ENCODE data around the gene ADAM8. TPM values are rescaled to one million over a fixed set of nuclear protein-coding genes. Genes with fewer than 3 reads are reported as not detected.
"Not testable (repeated sequence)": the region's sequence is repeated elsewhere in the genome, so short reads cannot be mapped to it uniquely, and the experiment has no call there.

ADAM8 gene
- total RNA-seq, 1 experiment from 2014 or later, result 0.50 TPM

DNA sequence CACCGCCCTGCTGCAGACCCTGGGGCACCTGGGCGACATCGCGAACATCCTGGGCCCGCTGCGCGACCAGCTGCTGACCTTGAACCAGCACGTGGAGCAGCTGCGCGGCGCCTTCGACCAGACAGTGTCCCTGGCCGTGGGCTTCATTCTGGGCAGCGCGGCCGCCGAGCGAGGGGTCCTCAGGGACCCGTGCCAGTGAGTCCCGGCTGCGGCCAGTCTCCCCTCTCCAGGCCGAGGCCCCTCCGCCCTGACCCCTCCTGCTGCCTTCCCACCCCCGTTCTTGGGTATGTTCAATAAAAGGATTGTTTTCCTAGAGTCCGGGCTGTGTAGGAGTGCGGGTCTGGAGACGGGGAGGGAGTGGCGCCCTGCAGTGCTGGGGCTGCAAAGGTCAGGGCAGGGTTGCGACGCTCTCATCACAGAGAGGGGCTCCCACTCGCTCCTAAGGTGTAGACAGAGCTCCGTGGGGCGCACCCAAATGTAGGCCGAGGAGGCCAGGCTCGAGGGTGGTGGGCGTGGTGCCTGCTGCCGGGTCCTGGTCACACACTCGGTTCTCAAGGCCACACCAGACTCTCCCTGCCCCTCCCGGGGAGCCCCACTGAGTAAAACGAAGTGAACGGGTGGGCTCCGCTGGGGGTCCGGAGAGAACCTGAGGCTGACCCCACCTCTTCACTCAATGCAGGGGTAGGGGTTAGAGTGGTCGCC, 45.3 kb downstream of the ADAM8 start:
- DNase-seq (ENCODE audit: low spot score), result no peak

GRCh38 chr10:133230387-133231195, 46.1 kb downstream of the ADAM8 start:
- DNase-seq (ENCODE audit: low spot score), result no peak

DNA sequence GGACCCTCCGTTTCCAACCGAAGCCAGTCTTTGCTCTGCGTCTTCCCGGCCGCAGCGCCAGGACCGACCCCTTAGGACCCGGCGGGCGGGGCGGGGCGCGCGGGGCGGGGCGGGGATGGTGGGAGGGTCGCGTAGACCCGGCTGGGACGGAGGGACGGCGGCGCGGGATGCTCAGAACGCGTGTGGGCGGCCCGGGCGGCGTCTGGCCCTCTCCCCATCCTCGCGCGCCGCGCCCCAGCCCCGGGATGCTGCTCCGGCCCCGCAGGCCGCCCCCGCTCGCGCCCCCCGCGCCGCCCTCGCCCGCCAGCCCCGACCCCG, 46.7 kb downstream of the ADAM8 start, which contains the start of gene UTF1:
Gene UTF1, plus strand, starts transcription at position 174 of the 318 bp plus-strand sequence. Its CDS starts 72 bp downstream, at position 246.
- no peak for DNase-seq (ENCODE audit: low spot score)

GRCh38 chr10:133229265-133230043, 47.2 kb downstream of the ADAM8 start:
- no peak for DNase-seq (ENCODE audit: low spot score)

- no peak for DNase-seq (ENCODE audit: low spot score)
Measured at GRCh38 chr10:133227256-133227655, 49.4 kb downstream of the ADAM8 start.

GRCh38 chr10:133226251-133226808, 50.3 kb downstream of the ADAM8 start:
- DNase-seq (ENCODE audit: low spot score), result no peak

DNA sequence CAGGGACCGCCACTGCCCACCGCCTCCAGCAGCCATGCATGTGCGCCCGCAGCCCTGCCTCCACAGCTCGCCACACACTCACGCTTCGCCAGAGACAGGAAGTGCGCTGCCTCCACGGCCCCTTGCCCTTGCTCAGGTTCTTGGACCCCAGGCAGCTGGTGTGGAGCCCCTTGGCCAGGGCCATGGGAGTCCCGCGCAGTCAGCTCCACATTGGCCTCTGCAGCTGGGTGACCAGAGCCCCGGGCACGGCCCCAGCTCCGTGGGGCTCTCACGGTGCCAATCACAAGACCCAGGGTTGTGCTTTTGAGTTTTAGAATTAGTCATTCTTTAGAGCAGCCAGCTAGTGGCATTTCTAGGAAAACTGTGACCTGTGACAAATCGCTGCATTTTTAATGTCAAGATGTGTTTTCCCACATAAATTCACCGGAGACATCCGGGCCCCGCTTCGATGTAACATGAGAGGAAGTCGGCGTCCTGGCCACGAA, 50.9 kb downstream of the ADAM8 start:
- no peak for DNase-seq (ENCODE audit: low spot score)

- DNase-seq (ENCODE audit: low spot score), result no peak
Measured at GRCh38 chr10:133224756-133225372, 51.8 kb downstream of the ADAM8 start.

GRCh38 chr10:133224076-133224475, 52.6 kb downstream of the ADAM8 start:
- no peak for DNase-seq (ENCODE audit: low spot score)

DNA sequence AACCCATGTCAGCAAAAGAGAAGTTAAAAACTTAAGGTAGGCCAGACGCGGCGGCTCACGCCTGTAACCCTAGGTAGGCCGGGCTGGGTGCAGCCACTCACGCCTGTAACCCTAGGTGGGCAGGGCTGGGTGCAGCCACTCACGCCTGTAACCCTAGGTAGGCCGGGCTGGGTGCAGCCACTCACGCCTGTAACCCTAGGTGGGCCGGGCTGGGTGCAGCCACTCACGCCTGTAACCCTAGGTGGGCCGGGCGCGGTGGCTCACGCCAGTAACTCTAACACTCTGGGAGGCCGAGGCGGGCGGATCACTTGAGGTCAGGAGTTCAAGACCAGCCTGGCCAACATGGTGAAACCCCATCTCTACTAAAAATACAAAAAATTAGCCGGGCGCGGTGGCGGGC, 54.9 kb downstream of the ADAM8 start:
- not testable (repeated sequence) for DNase-seq (ENCODE audit: low spot score)

DNA sequence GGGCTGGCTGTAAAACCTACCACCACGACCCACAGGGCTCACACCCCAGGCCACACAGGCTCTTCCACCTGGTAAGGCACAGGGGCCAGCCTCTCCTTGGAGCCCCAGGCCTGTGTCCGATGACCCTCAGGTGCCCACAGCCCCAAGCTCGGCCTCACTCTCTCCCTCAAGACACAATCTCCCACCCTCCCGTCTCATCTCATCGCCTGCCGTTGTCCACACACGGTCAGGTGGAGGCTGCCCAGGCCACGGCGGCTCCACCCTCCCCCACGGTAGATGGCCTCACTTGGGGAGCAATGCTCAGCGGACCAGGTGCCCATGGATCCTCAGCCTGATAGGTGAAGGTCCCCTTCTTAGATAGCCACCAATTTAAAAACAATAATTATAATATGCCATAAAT, 55.3 kb downstream of the ADAM8 start:
- no peak for DNase-seq (ENCODE audit: low spot score)

GRCh38 chr10:133219782-133220181, 56.9 kb downstream of the ADAM8 start:
- DNase-seq (ENCODE audit: low spot score), result no peak

DNA sequence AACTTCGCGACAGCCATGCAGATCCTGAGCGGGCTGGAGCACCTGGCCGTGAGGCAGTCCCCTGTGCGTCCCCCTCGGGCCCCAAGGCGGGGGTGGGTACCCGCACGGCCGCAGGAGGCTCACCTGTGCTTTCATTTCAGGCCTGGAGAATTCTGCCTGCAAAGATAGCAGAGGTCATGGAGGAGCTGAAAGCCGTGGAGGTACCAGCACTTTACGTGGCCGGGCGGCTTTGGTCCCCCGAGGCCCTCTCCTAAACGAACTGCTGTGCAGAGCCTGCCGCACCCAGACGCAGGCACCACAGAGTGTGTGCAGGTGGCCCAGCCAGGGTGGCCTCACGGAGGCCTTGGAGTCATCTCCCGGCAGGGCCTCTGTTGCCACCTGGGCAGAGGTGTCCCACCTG, 57.8 kb downstream of the ADAM8 start:
- DNase-seq (ENCODE audit: low spot score), result no peak

GRCh38 chr10:133217800-133218589, 58.7 kb downstream of the ADAM8 start:
- DNase-seq (ENCODE audit: low spot score), result no peak

- no peak for DNase-seq (ENCODE audit: low spot score)
Measured at GRCh38 chr10:133216776-133217175, 59.9 kb downstream of the ADAM8 start.

- no peak for DNase-seq (ENCODE audit: low spot score)
Measured at GRCh38 chr10:133215586-133215985, 61.1 kb downstream of the ADAM8 start.

GRCh38 chr10:133214468-133215410, 61.9 kb downstream of the ADAM8 start:
- DNase-seq (ENCODE audit: low spot score), result no peak

GRCh38 chr10:133213641-133214467, 62.8 kb downstream of the ADAM8 start:
- DNase-seq (ENCODE audit: low spot score), result no peak
